GM10847 (cell line): Measurements from ENCODE around the gene LPP.

Source experiments
- POLR2A ChIP-seq: IDR thresholded peaks from 2 replicates; pipeline ENCODE4 v1.6.1; 2011; ENCODE audit not compliant: insufficient read length; ENCODE audit errors: extremely low read depth

Gene LPP

DNA sequence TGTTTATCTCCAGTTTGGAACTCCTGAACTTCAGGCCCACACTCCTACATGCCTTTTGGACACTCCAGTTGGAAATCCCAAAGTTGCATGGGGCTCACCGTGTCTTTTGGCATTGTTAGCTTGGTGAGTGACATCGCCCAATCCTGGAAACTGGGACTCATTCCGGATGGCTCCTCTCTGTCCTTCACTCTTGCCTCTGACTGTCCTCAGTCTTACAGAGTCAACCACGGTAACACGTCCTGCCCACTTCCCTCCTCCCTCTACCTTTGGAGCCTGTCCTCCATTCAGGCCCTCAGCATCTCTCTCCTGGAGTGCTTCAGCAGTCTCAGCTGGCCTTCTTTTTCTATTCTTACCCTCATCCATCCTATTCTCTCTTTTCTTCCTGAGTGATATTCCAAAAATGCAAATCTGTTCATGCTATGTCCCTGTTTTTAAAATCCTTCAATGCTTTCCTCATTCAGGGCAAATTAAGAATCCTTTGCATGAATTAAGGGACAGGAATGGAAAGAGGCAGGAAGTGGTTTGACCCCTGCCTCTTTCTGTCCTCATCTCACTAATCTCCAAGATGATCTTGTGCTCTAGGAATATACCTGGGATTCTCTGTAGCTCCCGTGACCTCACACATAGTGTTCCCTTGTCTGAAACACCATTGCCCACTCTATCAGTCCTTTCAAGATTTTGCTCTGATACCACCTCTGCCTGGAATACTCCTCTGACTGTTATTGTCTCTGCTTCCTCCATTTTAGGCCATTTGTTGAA is 42.5 kb downstream of the LPP start:
- no peak for TF ChIP-seq POLR2A

DNA sequence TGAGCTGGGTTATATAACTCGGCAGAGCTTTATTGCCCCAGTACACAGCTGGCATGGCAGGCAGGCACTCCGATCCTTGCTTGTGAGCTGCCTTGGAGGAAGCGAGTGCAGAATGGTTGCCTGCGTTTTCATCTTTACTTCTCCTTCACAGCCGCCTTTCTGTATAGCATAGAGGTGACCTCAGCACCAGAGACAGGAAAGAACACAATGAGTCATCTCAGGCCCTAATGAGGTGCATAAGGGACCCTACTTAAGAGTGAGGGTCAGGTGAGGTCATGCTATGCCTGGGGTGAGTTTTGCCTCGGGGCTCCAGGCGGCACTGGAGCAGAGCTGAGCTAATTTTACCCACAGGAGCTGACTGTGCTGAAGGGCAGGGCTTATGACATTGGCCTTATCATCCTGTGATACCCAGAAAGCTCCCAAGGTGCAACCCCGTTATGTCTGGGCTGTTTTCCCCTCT is 43.5 kb downstream of the LPP start:
- no peak for TF ChIP-seq POLR2A

- no peak for TF ChIP-seq POLR2A
These were observed 44.0 kb downstream of the LPP start for GRCh38 chr3:188198001-188198400.

DNA sequence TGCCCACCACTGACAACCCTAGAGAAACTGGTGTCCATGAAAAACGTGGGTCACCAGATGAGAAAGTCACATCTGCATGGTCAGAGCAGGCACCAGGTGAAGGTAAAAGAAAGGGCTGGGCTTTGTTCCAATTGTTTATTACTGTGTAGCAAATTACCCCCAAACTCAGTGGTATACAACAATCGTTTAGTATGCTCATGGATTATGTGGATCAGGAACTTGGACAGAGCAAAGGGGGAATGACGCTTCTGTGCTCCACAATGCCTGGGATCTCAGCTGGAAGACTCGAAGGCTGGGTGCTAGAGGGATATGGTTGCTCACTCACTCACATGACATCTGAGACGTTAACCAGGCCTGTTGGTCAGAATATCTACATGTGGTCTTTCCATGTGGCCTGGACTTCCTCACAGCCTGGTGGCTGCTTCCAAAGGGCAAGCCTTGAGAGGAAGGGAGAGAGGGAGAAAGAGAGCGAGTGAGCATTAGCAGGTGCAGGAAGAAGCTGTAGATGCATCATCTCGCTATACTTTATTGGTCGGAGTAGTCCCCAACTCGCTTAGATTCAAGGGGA is 44.9 kb downstream of the LPP start:
- TF ChIP-seq POLR2A: no peak

DNA sequence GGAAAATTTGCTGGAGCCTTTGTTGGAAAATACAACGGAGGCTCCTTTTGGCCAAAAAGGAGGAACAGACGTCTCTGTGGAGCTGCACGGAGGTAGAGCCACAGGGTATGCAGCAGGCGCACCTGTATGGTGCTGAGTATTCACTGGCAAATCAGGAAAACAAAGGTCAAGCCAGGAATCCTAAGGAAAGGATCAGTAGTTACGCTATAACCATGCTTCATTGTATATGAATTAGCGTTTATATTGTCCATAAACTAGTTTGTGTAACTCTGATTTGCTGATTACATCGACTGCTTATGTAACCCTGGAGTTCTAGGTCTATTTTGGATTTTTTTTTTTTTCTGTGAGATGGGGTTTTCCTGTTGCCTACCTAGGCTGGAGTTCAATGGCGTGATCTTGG is 45.4 kb downstream of the LPP start:
- TF ChIP-seq POLR2A: no peak

DNA sequence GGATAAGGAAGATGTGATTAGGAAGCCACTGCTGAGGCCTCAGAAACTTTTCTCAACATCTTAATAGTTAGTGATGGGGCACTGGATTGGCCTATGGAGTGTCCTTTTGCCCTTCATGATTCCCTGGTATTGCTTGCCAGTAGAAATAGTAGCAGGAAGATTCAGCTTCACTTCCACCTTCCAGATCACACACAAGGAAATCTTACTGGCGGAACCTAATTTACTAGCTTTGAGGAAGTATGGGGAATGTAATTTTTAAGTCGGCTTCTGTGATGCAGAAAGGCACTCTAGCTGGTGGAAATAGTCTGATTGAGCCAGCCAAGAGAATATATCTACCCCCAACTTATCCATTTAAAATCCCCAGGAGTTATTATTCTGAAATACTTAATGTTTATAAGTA is 46.5 kb downstream of the LPP start:
- TF ChIP-seq POLR2A: no peak

DNA sequence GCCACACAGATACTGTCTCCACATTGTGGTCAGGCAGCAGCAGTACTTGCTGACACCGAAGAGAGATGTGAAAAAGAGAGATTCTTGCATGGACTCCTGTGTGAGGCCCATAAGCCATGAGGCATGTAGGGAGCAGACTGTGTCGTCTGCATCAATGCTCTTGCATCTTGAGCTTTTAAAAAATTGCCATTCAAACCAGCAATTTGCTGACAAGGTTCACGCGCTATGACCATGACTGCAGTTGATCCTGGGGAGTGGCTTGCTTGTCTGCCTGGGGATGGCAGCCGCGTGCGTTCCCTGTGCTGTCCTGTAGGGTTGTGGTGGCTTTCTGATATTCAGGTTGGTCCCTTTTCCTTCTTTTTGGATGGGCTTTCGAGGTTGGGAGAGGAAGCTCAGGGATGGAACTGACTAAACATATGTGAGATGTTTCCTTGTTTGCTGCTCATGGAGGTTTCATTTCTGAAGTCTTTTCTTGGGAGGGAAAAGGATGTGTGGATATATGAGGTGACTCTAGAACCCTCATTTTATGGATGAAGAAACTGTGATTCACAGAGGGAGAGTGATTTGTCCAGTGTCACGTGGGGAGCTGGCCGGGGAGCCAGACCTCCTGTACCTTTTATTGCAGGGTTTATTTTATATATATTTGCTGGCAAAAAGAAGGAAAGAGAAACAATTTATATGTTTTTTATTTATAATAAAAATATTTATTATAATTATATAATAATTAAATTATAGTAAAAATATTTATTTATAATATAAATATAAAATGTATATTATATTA is 48.6 kb downstream of the LPP start:
- TF ChIP-seq POLR2A: no peak

DNA sequence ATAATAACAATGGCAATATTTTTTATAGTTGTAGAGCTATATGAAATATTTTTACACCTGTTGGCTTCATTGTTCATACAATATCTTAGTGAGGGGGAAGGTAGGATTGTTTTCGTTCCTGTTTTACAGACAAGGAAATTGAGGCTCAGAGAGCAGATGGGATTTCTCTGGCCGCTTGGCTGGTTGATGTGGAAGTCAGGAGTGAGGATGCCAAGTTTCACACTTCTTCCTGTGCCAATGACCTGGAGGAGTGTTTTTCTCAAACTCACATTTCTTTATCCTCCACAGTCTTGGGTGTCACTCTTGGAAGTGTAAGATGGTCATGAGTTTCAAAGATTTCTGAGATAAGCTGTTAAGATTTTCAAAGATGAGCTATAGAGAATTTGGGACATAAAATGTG is 50.6 kb downstream of the LPP start:
- TF ChIP-seq POLR2A: no peak

DNA sequence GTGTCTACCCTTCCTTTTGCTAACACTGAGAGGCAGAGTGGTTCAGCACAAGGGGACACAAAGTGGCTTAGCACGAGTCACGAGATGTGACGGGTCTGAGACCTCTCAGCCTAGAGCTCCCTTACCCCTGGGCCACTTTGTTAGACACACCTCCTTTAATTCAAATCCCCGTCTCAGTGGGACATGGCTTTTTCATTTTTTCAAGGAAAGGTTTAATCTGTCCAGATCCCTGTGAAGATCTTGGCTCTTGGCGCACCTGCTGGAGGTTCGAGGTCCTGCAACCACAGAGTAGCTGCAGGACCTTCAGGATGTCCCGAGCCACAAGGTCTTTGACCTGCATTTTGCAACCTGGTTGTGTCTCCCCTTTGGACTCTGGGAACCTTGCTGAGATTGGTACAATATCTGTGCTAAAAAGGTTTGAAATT is 52.0 kb downstream of the LPP start:
- TF ChIP-seq POLR2A: no peak

DNA sequence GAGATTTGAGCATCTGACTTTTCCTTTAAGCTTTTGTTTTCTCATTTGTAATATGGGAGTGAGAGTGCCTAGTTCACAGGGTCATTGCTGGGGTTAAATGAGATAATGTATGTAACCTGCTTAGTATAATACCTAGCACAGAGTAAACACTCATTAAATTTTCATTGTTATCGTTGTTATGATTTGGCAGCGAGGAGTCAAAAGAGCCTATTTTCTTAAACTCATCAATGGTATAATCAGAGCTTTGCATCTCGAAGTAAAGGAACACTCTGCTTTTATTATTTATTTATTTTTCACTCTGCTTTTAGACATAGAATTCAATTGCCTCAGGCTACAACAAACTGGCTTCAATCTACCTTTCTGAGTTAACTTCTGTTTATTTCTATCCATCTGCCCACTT is 52.8 kb downstream of the LPP start:
- TF ChIP-seq POLR2A: no peak

- TF ChIP-seq POLR2A: no peak
These were observed 54.1 kb downstream of the LPP start for GRCh38 chr3:188207941-188208515.

GRCh38 chr3:188208516-188208981 is 54.6 kb downstream of the LPP start:
- no peak for TF ChIP-seq POLR2A

- no peak for TF ChIP-seq POLR2A
These were observed 55.1 kb downstream of the LPP start for GRCh38 chr3:188209034-188209433.

DNA sequence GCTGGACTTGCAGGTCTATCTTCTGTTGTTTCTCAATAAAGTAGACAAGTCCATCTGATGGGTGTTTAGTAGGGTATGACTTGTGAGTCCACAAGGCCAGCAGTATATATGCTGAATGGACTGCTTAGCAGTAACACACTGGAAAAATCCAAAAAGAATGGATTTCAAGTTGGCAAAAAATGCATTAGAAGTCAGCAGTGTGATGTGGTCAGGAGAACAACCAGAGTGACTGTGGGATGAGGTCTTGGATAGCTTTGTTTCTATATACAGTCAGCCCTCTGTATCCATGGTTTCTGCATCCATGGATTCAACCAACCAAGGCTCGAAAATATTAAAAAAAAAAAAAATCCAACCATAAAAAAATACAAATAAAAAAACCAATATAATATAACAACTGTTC is 55.8 kb downstream of the LPP start:
- TF ChIP-seq POLR2A: no peak

- no peak for TF ChIP-seq POLR2A
These were observed 57.5 kb downstream of the LPP start for GRCh38 chr3:188211476-188211875.

DNA sequence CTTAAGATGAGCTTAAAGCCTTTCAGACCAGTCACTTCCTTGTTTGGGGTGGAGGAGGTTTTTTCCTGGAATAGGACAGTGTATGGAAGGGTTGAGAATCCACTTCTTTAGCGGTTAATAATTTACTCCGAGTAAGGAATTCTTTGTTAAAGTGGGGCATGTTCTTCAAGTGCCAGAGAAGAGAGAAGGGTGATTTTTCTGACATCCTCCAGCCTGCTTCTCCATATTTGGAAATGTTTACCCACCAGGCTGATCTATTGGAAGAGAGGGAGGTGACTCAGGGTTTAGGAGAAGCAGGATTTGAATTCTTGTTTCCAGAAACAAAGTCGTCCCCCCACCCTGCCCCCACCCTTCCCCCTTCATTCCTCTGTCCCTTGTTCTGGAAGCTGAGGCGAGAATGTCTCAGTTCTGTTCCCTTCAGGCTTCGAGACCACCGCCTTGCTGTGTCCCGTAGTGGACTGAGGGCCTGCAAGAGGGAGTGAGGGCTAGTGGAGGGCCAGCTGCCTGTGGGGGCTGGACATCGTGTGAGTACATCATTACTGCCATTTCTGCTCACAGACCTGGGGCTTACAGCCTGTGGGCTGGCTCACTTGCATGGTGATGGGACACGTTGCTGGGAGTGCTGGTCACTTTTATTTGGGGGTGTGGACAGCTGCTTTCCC is 58.5 kb downstream of the LPP start:
- no peak for TF ChIP-seq POLR2A

GRCh38 chr3:188214442-188214841 is 60.5 kb downstream of the LPP start:
- TF ChIP-seq POLR2A: no peak
